RCC 7860 (cell line): ENCODE measurements around the gene LHFPL3.

ENCODE experiments used
- DNase-seq: peaks from one replicate; pipeline ENCODE4 v3.0.0-alpha.2; 2015; ENCODE audit warnings: low spot score
- FAIRE-seq: peaks from 2 replicates; lab custom pipeline; 2012; peaks lifted over from hg19 to GRCh38; lab: Jason Lieb, UNC

The LHFPL3 gene

DNA sequence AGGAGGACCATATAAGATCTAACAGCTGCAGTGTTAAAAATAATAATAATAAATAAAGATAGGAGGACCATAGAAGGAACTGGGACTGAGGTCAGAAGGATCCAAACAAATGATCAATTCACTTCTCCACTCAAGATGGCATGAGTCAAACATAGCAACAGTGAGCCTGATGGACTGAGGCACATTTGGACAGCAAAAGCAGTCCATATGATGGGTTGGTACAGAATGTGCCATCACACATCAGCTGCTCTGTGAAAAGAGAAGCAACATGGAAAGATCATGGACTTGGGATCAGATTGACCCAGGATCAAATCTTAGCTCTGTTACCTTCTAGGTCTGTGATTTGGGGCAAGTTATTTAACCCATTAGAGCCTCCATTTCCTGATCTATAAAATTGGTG is 496.7 kb downstream of the LHFPL3 start:
- DNase-seq: no peak
- FAIRE-seq: no peak

DNA sequence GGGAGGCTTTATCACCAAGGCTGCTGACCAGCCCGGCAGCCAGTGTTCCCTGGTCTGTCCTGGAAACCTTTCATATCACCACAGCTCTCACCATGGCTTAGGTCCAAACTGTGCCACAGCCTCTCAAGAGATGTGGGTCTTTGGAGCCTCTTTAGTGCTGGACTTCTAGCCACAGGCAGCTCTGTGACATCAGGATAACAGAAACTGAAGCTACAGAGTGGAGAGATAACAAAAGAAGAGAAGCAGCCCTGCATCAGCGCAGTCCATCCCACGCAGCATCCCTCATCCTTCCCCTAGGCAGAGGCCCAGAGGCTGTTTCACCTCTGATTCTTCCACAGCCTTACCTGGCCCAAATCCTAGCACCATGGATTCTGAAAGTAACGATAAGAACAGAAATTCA is 497.7 kb downstream of the LHFPL3 start:
- FAIRE-seq (no peak), DNase-seq (no peak)

DNA sequence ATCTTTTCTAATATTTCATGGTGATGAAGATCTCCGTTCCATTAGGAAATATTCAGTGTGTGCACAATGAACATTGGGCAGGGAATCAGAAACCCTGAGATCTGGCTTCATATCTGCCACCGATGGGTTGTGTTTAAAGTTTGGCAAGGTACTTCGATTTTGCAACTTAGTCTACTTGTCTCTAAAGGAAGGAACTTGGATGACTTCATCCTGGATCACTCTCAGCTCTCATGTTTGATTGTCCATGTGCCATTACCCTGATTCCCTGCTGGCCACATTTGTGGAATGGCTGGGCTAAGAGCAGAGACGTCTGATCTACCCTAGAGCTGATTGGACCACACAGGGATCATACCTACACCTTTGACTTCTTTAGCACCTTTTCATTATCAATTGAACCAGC is 508.6 kb downstream of the LHFPL3 start:
- DNase-seq (no peak), FAIRE-seq (no peak)

DNA sequence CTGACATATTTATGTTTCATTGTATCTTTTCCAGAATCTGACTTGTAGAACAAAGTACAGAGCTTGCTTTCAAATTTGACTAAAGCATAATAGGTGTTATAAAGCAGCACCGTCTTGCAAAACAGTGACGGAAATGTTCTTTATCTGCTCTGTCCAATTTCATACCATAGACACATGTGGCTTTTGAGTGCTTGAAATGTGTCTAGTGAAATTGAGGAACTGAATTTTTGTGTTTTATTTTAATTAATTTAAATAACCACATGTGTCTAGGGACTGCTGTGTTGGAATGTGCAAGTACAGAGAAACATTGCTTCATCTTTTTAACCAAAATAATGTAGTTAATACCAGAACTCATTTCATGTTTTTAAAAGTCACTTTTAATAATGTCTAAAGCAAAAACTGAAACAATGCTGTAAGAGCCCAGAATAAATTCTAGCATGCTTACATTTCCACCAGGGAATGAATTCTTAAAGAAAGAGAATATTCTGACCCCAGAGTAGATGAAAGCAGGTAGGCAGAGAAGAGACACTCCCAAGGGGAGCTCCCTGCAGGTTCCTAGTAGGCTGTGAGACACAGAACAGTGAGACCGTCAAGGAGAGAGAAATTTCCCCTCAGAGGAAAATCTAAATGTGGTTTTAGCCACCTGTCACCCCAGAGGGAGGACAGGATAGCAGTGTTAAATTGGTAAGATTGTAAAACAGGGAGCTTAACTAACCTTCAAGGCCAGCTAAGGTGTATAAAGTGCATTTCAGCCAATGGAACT is 510.3 kb downstream of the LHFPL3 start:
- DNase-seq: no peak
- no peak for FAIRE-seq

DNA sequence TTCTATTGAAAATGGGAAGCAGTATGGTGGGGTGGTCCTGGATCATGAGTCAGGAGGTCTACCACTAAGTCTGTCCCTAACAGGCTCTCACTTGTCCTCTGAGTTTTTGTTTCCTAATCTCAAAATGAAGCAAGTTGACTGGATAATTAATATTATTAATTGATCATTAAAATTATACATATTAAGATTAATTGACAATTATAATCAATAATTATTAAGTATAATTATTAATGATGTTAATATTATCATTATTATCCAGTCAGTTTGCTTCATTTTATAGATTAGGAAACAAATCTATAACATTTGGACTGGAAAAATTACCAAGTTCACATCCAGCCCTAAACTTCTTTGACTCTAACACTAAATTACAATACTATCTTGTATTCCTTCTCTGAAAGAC is 511.4 kb downstream of the LHFPL3 start:
- FAIRE-seq (no peak), DNase-seq (no peak)

DNA sequence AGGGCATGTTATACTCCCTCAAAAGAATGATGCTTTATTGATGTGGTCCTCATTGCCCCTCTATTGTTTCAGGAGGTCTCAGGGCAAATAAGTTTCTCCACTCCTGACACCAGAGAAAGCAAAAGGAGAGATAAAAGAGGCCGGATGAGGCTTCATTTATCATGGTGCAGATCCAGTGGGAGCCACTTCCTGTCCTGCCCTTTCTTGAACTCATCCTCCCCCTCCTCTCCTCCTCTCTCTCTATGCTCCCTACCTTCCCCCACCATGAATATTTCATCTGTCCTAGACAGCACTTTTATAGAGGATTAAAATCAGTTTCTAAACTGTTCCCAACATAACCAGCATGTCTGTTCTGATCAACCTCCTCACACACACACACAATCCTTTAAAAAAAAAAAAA is 513.4 kb downstream of the LHFPL3 start:
- DNase-seq: no peak
- no peak for FAIRE-seq

DNA sequence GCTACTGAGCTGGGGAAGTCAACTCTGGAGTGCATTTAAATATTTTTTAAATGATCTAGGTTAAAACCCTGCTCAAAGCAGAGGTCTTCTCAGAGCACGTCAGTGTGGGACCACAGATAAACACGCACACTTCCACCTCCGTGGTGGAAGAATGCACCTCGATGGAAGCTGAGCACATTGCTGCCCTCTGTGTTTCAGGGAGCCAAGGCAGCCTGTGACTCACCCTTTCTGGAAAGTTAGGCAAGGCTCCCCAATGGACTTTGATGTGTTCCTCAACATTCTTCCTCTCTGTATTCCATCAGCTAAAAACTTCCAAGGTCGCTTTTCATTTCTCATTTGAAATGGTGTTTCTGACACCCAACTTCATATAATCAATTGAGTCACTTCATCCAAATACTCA is 514.8 kb downstream of the LHFPL3 start:
- no peak for FAIRE-seq
- no peak for DNase-seq

DNA sequence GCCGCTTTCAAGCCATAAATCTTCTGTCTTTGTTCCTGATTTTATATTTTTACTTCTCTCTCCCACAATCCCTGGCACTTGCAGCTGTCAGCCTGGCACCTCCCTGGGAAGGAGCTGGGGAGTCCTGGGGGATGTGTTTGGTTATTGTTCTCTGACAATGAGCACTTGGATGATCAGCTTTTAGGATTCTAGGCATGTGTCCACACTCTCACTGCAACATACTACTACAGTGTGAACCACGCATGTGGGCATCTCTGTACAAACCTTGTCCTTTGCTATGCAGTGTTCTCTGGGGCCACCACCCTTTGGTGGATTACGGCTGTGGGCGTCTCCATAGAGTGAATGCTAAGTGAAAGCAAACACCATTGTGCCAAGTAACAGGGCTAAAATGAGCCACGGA is 517.2 kb downstream of the LHFPL3 start:
- no peak for FAIRE-seq
- no peak for DNase-seq

DNA sequence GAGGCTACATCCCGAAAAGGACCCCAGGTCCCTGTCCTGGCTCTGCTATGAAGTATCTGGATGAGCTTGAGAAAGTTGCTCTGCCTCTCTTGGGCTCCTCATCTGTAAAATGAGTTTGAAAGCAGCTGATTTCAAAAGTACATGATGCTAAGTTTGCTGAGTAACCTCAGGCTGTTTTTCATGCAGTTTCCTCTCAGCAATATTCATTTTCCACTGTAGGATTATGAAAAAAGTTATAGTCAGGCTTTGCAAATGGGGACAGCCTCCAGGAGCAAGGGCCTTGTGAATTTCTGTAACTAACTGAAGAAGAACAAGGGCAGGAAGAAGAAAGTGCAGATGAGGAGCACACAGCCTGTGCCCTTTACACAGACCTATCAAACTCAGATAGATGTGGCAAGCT is 518.3 kb downstream of the LHFPL3 start:
- FAIRE-seq: no peak
- no peak for DNase-seq

DNA sequence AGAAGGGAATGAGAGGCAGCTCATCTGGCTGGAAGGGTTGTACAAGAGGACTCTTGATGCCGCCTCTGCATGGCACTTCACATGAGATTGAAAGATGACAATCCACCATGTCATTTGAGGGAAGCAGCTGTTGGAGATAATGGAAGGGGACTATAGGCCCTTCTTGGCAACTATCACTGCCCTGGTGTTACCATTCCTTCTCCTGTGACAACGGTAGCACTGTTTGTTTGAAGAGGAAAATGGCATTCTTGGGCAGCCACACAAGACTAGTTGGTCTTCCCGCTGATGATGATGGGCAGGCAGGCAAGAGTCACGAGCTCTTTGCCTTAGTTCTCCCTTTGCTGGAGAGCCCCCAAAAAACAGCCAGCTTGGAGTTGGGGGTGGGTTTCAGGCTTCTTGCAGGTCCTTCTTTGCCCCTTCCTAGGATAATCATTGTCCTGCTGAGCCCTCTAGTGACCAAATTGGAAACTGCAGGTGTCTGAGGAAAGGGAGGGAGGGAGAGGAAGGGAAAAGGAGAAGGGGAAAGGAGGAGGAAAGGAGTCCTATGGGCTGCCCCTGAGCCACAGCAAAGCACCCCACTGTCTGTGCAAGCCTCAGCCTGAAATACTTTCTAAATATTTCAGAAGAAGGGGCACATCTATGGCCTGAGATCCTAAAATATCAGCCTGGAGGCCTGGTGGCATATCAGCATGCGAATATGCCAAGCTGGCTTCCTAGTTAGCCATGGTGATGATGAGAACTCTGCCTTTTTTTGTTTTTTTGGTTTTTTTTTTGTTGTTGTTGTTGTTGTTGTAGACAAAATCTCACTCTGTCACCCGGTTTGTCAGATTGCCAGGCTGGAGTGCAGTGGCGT is 520.0 kb downstream of the LHFPL3 start:
- no peak for FAIRE-seq
- peak; percentile 29 for DNase-seq

DNA sequence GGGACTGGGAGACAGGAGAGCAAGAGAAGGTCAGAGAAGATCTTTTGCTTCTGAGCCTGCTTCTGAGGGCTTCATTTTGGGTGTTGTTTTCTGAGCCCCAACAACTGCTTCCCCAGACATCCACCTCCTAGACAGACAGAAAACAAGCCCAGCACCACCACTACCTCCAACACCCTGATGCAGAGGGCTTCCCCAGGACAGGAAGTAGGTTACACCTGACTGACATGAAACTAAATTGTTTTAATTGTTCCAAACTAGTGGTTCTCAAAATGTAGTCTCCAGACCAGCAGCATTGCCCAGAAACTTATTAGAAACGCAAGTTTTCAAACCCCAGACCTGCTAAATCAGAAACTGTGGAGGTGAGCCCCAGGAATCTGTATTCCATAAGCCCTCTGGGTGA is 522.0 kb downstream of the LHFPL3 start:
- no peak for FAIRE-seq

DNA sequence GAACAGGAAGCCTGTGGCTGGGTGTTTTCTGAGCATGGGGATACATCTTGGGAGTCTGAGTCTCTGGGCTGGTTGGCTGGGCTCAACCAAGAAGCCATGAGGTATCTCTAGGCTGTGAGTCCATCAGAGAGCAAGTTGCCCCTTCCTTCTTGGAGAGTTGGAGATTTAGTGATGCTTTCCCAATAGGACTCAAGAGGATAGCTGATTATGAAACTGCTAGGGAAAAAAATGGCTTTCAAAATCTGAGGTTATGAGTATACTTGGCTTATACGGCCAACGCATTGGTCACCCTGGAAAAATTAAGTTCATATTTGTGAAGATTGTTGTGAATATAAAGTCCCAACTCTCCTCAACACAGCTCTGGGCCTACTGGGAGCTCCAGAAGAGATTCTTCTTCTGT is 522.9 kb downstream of the LHFPL3 start:
- FAIRE-seq (no peak), DNase-seq (no peak)

More for the DNA sequence above, 522.0 kb downstream of the LHFPL3 start:
- DNase-seq: no peak

DNA sequence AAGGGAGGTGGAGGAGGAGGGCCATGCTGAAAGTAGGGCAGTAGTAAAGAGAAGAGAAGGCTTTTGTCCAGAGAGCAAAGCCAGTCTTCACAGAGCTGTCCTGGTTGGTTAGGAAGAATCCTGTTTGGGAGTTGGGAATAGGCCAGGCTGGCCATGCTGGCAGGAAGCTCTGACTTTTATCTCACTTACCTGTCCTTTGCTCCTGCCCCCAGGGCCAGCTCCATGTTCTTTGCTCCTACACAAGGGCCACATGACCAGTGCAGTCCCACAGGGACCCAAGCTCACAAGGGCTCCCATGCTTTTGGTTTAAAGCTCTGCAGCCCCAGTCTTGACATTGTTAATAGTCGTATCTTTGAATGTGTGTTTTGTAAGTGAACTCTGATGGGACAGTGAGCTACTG is 524.0 kb downstream of the LHFPL3 start:
- no peak for DNase-seq
- FAIRE-seq: no peak

DNA sequence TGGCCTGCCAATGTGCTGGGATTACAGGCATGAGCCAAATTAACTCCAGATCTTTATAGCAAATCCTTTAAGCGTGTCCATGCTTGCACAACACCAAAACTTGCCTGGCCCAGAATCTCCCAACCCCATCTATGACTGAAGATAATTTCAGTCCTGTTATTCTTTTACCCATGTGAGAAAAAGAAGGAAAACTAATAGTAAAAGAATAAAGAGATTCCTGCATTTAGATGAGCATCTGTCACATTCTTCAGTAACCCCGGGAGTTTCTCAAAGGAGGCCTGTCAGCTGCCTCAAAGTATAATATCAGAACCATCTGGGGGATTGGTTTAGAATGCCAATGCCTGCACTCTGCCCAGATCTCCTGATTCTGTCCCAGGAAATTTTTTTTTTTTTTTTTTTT is 527.5 kb downstream of the LHFPL3 start:
- no peak for FAIRE-seq
- no peak for DNase-seq

DNA sequence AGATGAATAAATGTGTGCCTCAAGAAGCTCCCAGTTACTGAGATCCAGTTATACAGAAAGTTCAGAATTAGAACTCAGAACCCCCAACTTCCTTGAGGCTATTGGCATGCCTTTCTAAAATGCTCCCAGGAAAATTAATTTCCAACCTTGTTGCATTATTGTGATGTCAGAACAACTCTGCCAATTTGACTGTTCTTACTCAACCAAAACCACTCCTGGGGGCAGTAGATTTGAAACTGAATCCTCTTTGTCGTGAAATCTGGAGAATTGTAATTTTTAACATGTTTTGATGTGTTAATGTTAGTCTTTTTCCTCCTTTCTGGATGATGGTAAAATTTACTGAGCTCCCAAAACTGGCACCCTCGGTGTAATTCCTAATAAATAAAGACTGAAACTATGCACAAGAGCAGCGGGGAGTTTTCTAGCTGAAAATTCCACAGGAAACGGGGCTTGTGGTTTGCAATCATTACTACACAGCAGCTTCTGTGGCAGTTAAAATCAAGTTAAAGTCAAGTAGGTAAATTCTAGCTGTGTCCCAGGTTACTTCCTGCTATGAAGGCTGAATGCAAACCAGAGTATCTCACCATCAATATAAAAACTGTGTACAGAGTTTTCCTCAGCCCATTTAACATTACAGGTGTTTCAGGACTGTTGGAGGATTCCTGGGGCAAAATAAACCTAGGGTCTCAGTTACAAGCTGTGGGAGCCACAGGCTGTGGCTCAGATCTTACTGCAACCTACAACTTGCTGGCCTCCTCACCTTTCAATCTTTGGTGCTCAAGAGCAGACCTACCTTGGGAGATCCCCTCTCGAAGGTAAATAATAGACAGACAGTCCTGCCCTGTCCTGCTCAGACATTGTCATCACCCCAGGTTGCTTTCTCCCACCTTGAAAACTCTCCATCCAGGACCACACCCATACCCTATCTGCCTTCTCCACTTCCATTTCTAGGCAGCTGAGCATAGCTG is 529.3 kb downstream of the LHFPL3 start:
- DNase-seq (no peak), FAIRE-seq (no peak)

DNA sequence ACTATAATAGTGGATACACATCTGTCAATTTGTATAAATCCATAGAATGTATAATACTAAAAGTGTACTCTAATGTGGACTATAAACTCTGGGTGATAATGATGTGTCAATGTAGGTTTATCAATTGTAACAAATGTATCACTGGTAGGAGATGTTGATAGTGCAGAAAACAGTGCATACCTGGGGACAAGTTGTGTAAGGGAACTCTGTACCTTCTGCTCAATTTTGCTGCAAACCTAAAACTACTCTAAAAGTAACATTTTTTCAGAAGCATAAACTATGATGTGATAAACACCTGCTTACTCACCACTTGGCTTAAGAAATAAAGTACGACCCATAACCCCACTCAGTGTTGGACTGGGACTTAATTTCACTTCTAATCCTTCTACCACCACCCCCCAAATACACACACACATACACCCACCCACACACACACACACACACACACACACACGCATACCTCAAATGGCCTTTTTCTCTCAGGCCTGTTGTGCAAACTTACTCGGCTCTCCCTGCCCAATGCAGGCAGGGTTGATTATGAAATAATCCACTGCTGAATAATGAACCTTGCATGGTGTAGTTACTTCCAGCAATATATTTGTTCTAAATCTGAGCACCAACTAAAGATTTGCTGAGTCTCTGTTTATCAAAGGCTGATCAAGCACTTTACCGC is 531.5 kb downstream of the LHFPL3 start:
- DNase-seq: no peak
- FAIRE-seq: no peak

DNA sequence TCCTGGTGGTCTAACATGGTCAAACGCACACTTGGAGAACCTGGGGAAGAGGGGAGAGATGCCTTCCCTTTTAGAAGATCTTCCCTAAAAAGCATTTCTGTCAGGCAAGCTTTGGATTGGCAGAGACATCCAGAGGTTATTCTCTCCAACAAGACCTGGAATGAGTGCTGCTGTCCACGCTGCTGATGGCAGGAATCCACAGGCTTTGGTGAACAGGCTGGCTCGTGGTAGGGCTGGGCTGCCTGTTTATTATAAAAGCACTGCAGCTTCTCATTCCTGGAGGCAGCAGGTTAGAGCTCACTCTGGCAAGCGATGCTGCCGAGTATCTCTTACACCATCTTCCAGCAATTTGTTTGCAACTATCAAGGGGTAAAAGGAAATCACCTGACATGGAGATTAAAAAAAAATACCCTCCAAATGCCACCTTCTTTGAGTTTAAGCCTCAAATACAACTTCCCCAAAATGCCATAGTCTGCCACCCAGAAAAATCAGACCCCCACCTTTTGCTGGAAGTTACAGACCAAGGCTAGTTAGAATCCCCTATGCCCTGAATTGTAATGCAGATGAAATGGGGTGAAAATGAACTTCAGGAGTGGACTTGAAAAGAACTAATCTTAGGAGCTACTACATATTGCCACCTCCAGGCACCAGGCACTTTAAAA is 533.5 kb downstream of the LHFPL3 start:
- DNase-seq: no peak
- no peak for FAIRE-seq

DNA sequence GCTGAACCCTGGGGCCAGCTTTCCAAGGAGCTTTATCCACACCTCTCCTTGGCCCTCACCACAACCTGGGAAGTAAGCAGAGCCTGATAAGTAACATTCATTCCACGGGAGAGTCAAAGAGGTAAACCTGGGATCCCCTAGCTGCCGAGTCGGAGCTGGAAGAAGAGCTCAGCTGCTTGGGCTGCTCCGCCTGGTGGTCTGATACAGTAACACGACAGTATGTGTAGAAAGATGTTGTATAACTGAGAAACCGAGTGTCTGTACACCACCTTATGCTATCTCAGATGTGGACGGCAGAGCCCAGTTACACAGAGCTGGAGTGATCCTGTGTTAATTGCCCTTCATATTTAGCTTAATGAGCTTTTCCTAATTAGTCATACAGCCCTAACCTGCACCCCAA is 534.3 kb downstream of the LHFPL3 start:
- DNase-seq (no peak), FAIRE-seq (no peak)

DNA sequence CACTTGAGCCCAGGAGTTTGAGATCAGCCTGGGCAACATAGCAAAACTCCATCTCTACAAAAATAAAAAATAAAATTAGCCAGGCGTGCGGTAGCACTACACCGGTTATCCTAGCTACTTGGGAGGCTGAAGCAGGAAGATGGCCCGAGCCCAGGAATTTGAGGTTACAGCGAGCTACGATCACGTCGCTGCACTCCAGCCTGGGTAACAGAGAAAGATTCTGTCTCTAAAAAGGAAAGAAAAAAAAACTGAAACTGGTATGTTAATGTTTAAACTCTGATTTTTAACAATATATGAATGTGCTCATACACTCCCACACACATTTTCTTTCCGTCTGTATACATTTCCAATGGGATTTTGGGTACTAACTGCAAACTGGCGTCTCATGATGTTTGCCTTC is 545.0 kb downstream of the LHFPL3 start:
- FAIRE-seq (no peak), DNase-seq (no peak)

DNA sequence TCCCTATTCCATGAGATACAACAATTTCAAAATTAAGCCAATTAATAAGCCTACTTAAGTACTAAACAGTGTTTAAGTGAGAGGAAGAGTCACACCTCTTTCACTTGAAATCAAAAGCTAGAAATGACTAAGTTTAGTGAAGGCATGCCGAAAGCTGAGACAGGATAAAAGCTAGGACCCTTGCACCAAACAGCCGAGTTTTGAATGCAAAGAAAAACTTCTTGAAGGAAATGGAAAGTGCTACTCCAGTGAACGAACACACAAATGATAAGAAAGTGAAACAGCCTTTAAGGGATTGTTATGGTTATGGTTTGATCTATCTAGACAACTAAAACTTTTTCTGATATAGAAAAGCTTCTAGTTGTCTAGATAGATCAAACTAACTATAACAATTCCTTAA is 550.2 kb downstream of the LHFPL3 start:
- no peak for FAIRE-seq
- DNase-seq: no peak
